Pancreas (tissue), 10 donors: Measurements from ENCODE around the gene ATP1A2. TPM values are rescaled to one million over a fixed set of nuclear protein-coding genes. Genes with fewer than 3 reads are reported as not detected.

Source experiments
- ATAC-seq, 4 donors: fragments of 200-7000 bp; cut with Tn5 transposase; one replicate each; pipeline versions ENCODE4 v1.8.0 to v1.9.1; 2020; ENCODE audit warnings: mild to moderate bottlenecking in 4 of 4, moderate library complexity in 4 of 4
- DNase-seq, 6 donors: peaks; one replicate each; pipeline ENCODE4 v3.0.0-alpha.2; 2020
- FAIRE-seq: peaks from 2 replicates; lab custom pipeline; 2012; peaks lifted over from hg19 to GRCh38; lab: Jason Lieb, UNC
- H3K27ac ChIP-seq, 4 donors: fragments of 200-600 bp; sonication (generic); 1 replicate in 3 of 4; 2 replicates in 1 of 4; pipeline versions ENCODE4 v1.5.0 to v1.8.0; 2020
- H3K27me3 ChIP-seq, 4 donors: fragments of 200-600 bp; one replicate each; pipeline ENCODE4 v1.8.0; 2021
- H3K36me3 ChIP-seq, 3 donors: fragments of 200-600 bp; sonication (generic) in 1 of 3; one replicate each; pipeline versions ENCODE4 v1.5.0 to v1.8.0; 2020 to 2021
- H3K4me1 ChIP-seq, 3 donors: fragments of 200-600 bp; one replicate each; pipeline ENCODE4 v1.8.0; 2021
- H3K4me3 ChIP-seq, 4 donors: fragments of 200-600 bp; sonication (generic) in 2 of 4; one replicate each; pipeline versions ENCODE4 v1.5.0 to v1.8.0; 2020 to 2021
- H3K9me3 ChIP-seq, 4 donors: fragments of 200-600 bp; one replicate each; pipeline ENCODE4 v1.8.0; 2021
- WGBS, 2 donors: extraction: QIAGEN DNeasy Blood & Tissue Kit; methylation state at CpG; one replicate each; pipeline ENCODE4 v1.1.7; 2013; 5-methylcytosine and 5-hydroxymethylcytosine counted together
- intact Hi-C, 3 donors: fragments of 100-400 bp; cut with DNase I; formaldehyde crosslinking; loops; one replicate each; pipeline versions ENCODE4 v1.11.1 to v1.14.2; 2022
- polyA plus RNA-seq, 2 donors: library from polyadenylated mRNA; stranded (reverse); fragments of 200-250 nt; gene quantifications; one replicate each; pipeline ENCODE4 v1.2.3, GENCODE V29; 2013
- total RNA-seq, 6 donors: library from RNA; stranded (reverse); fragmentation: NEBNext Ultra II Directional in 4 of 6; extraction: Animal tissue kit (Norgen Biotek cat#: 25700) in 4 of 6; gene quantifications; one replicate each; pipeline versions ENCODE4 v1.2.1 to v1.2.4, GENCODE V29; 2021 to 2023
- TF ChIP-seq, protein P1 (sequence below), 4 donors: fragments of 200-600 bp; sonication (generic) in 3 of 4; IDR thresholded peaks; one replicate each; pipeline versions ENCODE4 v1.5.0 to v1.8.0; 2021; ENCODE audit warnings: antibody characterized with exemption in 4 of 4
- donor health status: healthy with polysubstance abuse.
- donor health status: DM: no; HTN: no; CAD: no; lungs with moderate emphysema.
- donor health status: DM: no; HTN: no; CAD: no.
- donor health status: control.
- donor health status: control.
- donor health status: Bipolar disorder and iron deficiency.
- donor health status: DM: yes; HTN: yes; CAD: no.
- donor health status: DM: no; HTN: no; CAD: no.
- donor health status: DM: no; HTN: no; CAD: no.
- donor health status: DM: yes; HTN: yes; CAD: no.

The ATP1A2 gene
- total and polyA plus RNA-seq, 8 donors = 0.34 to 2.7 (median 0.53) TPM

GRCh38 chr1:160156361-160156760 lies 40.8 kb downstream of the ATP1A2 start:
- DNase-seq (no peak), FAIRE-seq (no peak), ATAC-seq (no peak)
- no peaks in the 10 kb centered on the region for H3K9me3 ChIP-seq
- peaks cover 0 to 5% (median 0%) of the 10 kb centered on the region in 3 donors for H3K4me1 ChIP-seq
- H3K27ac ChIP-seq = no peak overlapping the region
- intact Hi-C loops = no loop called here
- TF ChIP-seq, protein P1, sequence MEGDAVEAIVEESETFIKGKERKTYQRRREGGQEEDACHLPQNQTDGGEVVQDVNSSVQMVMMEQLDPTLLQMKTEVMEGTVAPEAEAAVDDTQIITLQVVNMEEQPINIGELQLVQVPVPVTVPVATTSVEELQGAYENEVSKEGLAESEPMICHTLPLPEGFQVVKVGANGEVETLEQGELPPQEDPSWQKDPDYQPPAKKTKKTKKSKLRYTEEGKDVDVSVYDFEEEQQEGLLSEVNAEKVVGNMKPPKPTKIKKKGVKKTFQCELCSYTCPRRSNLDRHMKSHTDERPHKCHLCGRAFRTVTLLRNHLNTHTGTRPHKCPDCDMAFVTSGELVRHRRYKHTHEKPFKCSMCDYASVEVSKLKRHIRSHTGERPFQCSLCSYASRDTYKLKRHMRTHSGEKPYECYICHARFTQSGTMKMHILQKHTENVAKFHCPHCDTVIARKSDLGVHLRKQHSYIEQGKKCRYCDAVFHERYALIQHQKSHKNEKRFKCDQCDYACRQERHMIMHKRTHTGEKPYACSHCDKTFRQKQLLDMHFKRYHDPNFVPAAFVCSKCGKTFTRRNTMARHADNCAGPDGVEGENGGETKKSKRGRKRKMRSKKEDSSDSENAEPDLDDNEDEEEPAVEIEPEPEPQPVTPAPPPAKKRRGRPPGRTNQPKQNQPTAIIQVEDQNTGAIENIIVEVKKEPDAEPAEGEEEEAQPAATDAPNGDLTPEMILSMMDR (IDR thresholded peaks at IDR 0.05) = no peak
- H3K36me3 ChIP-seq = no peaks in the 10 kb centered on the region
- H3K27me3 ChIP-seq = no peaks in the 10 kb centered on the region
- no peak overlapping the region for H3K4me3 ChIP-seq
- WGBS, 2 donors = 83 to 92% methylated on average over 5 of the region's 5 CpGs

DNA sequence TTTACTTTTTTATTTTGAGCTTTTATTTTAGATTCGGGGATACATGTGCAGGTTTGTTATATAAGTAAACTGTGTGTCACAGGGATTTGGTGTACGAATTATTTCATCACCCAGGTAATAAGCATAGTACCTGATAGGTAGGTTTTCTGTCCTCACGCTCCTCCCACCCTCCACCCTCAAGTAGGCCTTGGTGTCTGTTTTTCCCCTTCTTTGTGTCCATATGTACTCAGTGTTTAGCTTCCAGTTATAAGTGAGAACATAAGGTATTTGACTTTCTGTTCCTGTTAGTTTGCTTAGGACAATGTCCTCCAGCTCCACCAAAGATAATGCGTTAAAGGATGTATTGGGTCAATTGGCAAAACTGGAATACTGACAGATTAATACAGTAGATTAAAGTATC lies 41.6 kb downstream of the ATP1A2 start:
- no peak for ATAC-seq
- no peaks in the 10 kb centered on the region for H3K36me3 ChIP-seq
- intact Hi-C loops = no loop called here
- WGBS, 2 donors = 67 to 73% methylated on average over 4 of the region's 4 CpGs
- no peaks in the 10 kb centered on the region for H3K9me3 ChIP-seq
- TF ChIP-seq, protein P1 (IDR thresholded peaks at IDR 0.05) = no peak
- no peaks in the 10 kb centered on the region for H3K27me3 ChIP-seq
- no peak for FAIRE-seq
- no peak overlapping the region for H3K4me3 ChIP-seq
- no peak overlapping the region for H3K27ac ChIP-seq
- H3K4me1 ChIP-seq = peaks cover 0 to 5% (median 0%) of the 10 kb centered on the region in 3 donors
- DNase-seq = no peak

- no peak for ATAC-seq
- FAIRE-seq = no peak
- Histone ChIP-seq H3K9me3 (no peaks in the 10 kb centered on the region), H3K27ac (no peak overlapping the region), H3K4me1 (peaks cover 0 to 5% (median 0%) of the 10 kb centered on the region in 3 donors), H3K36me3 (no peaks in the 10 kb centered on the region), H3K4me3 (no peak overlapping the region), H3K27me3 (no peaks in the 10 kb centered on the region)
- intact Hi-C loops = no loop called here
- WGBS, 2 donors = 80 to 94% methylated on average over 3 of the region's 3 CpGs
- DNase-seq = no peak
- TF ChIP-seq, protein P1 (IDR thresholded peaks at IDR 0.05) = no peak
These were observed 42.5 kb downstream of the ATP1A2 start for GRCh38 chr1:160158031-160158430.

DNA sequence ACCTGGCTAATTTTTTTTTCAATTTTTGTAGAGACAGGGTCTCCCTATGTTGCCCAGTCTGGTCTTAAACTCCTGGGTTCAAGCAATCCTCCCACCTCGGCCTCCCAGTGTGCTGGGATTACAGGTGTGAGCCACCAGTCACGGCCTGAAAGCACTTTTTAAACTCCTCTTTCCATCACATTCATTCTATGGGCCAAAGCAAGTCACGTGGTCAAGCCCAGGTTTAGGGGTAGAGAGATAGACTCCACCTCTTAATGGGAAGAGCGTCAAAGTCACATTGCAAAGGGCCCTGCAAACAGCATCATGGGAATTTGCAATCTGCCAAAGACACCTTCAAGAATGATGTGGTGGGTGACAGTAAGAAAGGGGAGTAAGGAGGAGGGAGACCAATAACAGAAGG lies 43.0 kb downstream of the ATP1A2 start:
- 87 to 89% methylated on average over 4 of the region's 4 CpGs for WGBS, 2 donors
- intact Hi-C loops = no loop called here
- Histone ChIP-seq H3K4me1 (peaks cover 0 to 5% (median 0%) of the 10 kb centered on the region in 3 donors), H3K4me3 (no peak overlapping the region), H3K27me3 (no peaks in the 10 kb centered on the region), H3K36me3 (no peaks in the 10 kb centered on the region), H3K9me3 (no peaks in the 10 kb centered on the region), H3K27ac (no peak overlapping the region)
- DNase-seq (no peak), ATAC-seq (no peak), FAIRE-seq (no peak)
- TF ChIP-seq, protein P1 (IDR thresholded peaks at IDR 0.05) = no peak

DNA sequence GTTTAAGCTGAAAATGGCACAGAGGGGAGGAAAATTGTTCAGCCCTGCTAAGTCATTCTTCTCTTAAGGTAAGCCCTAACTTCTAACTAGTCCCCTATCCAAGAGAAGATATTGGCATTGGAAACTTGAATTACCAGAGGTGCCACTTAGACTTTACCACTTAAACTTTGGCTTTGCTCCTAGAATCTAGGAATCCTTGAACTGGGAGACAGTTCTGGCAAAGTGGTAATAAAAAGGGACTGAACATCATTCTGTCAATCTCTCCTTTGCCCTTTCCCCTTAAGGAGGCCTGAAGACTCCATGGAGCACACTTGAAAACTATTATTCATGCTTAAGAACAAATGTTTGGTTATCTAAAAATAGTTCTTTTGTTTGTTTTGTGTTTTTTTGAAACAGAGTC lies 44.3 kb downstream of the ATP1A2 start:
- ATAC-seq = peak in 2 of 4 donors; percentile 35 to 52
- Histone ChIP-seq H3K27ac (no peak overlapping the region), H3K4me3 (no peak overlapping the region), H3K27me3 (no peaks in the 10 kb centered on the region), H3K36me3 (no peaks in the 10 kb centered on the region), H3K4me1 (peaks cover 0 to 5% (median 0%) of the 10 kb centered on the region in 3 donors), H3K9me3 (no peaks in the 10 kb centered on the region)
- DNase-seq = no peak
- intact Hi-C loops = no loop called here
- FAIRE-seq = no peak
- TF ChIP-seq, protein P1 (IDR thresholded peaks at IDR 0.05) = no peak
